ENCODE results near the gene GLP1R. TPM values are rescaled to one million over a fixed set of nuclear protein-coding genes. Genes with fewer than 3 reads are reported as not detected.

GLP1R gene
- total RNA-seq, 4 donors from 2014 or later = 0.17 TPM; not detected in 3

- no peak for TF ChIP-seq CTCF (IDR thresholded peaks at IDR 0.05; ENCODE audit: low read depth)
These were observed 31.8 kb downstream of the GLP1R start for GRCh38 chr6:39080246-39080875.

GRCh38 chr6:39082310-39082709, 33.7 kb downstream of the GLP1R start:
- no peak for TF ChIP-seq CTCF (IDR thresholded peaks at IDR 0.05; ENCODE audit: low read depth)

- TF ChIP-seq CTCF (IDR thresholded peaks at IDR 0.05; ENCODE audit: low read depth) = no peak
These were observed 34.7 kb downstream of the GLP1R start for GRCh38 chr6:39083231-39083634.

GRCh38 chr6:39084506-39084905, 35.9 kb downstream of the GLP1R start:
- no peak for TF ChIP-seq CTCF (IDR thresholded peaks at IDR 0.05; ENCODE audit: low read depth)

GRCh38 chr6:39085129-39085797, 36.7 kb downstream of the GLP1R start:
- TF ChIP-seq CTCF (IDR thresholded peaks at IDR 0.05; ENCODE audit: low read depth) = no peak

GRCh38 chr6:39086294-39086693, 37.7 kb downstream of the GLP1R start:
- no peak for TF ChIP-seq CTCF (IDR thresholded peaks at IDR 0.05; ENCODE audit: low read depth)

- TF ChIP-seq CTCF (IDR thresholded peaks at IDR 0.05; ENCODE audit: low read depth) = no peak
These were observed 38.1 kb downstream of the GLP1R start for GRCh38 chr6:39086711-39087110.
